H1 (cell line): ENCODE data around the gene ZNF277. TPM values are rescaled to one million over a fixed set of nuclear protein-coding genes. Genes with fewer than 3 reads are reported as not detected.

Source experiments
- BACH1 ChIP-seq: IDR thresholded peaks from 2 replicates; pipeline ENCODE4 v1.6.1; 2012; ENCODE audit warnings: low read length, improper control_type of control experiment
- GABPA ChIP-seq: IDR thresholded peaks from 2 replicates; pipeline ENCODE4 v1.6.1; 2011; ENCODE audit warnings: mild to moderate bottlenecking, low read length, moderate library complexity, borderline replicate concordance; ENCODE audit not compliant: insufficient read depth
- HDAC2 ChIP-seq, 2 experiments: fragments of 300-600 bp in 1 of 2; sonication (generic) in 1 of 2; IDR thresholded peaks; 2 replicates each; pipeline ENCODE4 v1.6.1; 2011 to 2012; ENCODE audit warnings: low read depth in 2 of 2, low read length in 2 of 2, mild to moderate bottlenecking in 2 of 2, moderate library complexity in 2 of 2, borderline replicate concordance in 1 of 2, inconsistent platforms in 1 of 2
- HDAC6 ChIP-seq: IDR thresholded peaks from one replicate; pipeline ENCODE4 v1.7.1; 2012; ENCODE audit warnings: low read depth, mild to moderate bottlenecking, inconsistent platforms, low read length, moderate library complexity
- SP1 ChIP-seq: IDR thresholded peaks from 2 replicates; pipeline ENCODE4 v1.6.1; 2011; ENCODE audit warnings: low read depth, low read length
- SUZ12 ChIP-seq: fragments of 200-600 bp; sonication (generic); IDR thresholded peaks from 2 replicates; pipeline ENCODE4 v1.6.1; 2012; ENCODE audit warnings: mild to moderate bottlenecking, inconsistent platforms, low read length, moderate library complexity, mixed read lengths
- polyA plus RNA-seq, 7 experiments: library from polyadenylated mRNA; depleted of rRNA in 3 of 7; stranded (reverse) in 5 of 7; unstranded in 2 of 7; fragments of >200 nt in 5 of 7; fragments of 200-250 nt in 2 of 7; gene quantifications; 1 replicate in 5 of 7; 2 replicates in 1 of 7; 4 replicates in 1 of 7; pipeline versions ENCODE4 v1.2.1 to v1.2.3, GENCODE V29; 2011 to 2013; ENCODE audit warnings: missing spikeins in 2 of 7, mixed read lengths in 2 of 7
- total RNA-seq: library from RNA; stranded (reverse); fragmentation: NEBNext Ultra II Directional; extraction: Animal tissue kit (Norgen Biotek cat#: 25700); gene quantifications from 2 replicates; pipeline ENCODE4 v1.2.1, GENCODE V29; 2021
- TF ChIP-seq, protein P1 (sequence below): fragments of 300-600 bp; sonication (generic); IDR thresholded peaks from 2 replicates; pipeline ENCODE4 v1.7.1; 2012; ENCODE audit warnings: low read length, moderate library complexity, mild to moderate bottlenecking, inconsistent platforms; ENCODE audit not compliant: insufficient replicate concordance
- TF ChIP-seq, protein P2 (sequence below): IDR thresholded peaks from 2 replicates; pipeline ENCODE4 v1.6.1; 2011; ENCODE audit warnings: low read length, improper control_type of control experiment

ZNF277 gene
- total and polyA plus RNA-seq, 2 of the 8 experiments (the other 6 are each of a cell fraction or from before 2014, with no cell fraction given) = 5.1 to 21.7 TPM

DNA sequence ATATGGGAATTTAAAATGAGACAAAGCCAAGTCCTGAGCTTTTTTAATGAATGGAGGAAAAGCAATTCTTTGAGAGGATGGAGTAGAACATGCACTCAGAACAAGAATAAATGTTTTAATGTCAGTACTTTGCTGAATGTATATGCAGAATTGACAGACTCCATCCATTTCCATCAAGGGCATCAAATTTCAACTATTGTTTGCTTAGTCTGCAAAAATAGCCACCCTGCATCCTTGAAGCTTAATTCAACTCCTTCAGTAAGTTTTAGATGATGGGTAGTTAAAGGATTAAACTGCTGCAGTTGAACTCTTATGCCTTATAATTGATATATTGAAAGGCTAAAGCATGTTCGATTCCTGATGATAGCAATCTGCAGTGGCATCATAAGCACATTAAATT lies 144.1 kb downstream of the ZNF277 start (continued):
- TF ChIP-seq, protein P1, sequence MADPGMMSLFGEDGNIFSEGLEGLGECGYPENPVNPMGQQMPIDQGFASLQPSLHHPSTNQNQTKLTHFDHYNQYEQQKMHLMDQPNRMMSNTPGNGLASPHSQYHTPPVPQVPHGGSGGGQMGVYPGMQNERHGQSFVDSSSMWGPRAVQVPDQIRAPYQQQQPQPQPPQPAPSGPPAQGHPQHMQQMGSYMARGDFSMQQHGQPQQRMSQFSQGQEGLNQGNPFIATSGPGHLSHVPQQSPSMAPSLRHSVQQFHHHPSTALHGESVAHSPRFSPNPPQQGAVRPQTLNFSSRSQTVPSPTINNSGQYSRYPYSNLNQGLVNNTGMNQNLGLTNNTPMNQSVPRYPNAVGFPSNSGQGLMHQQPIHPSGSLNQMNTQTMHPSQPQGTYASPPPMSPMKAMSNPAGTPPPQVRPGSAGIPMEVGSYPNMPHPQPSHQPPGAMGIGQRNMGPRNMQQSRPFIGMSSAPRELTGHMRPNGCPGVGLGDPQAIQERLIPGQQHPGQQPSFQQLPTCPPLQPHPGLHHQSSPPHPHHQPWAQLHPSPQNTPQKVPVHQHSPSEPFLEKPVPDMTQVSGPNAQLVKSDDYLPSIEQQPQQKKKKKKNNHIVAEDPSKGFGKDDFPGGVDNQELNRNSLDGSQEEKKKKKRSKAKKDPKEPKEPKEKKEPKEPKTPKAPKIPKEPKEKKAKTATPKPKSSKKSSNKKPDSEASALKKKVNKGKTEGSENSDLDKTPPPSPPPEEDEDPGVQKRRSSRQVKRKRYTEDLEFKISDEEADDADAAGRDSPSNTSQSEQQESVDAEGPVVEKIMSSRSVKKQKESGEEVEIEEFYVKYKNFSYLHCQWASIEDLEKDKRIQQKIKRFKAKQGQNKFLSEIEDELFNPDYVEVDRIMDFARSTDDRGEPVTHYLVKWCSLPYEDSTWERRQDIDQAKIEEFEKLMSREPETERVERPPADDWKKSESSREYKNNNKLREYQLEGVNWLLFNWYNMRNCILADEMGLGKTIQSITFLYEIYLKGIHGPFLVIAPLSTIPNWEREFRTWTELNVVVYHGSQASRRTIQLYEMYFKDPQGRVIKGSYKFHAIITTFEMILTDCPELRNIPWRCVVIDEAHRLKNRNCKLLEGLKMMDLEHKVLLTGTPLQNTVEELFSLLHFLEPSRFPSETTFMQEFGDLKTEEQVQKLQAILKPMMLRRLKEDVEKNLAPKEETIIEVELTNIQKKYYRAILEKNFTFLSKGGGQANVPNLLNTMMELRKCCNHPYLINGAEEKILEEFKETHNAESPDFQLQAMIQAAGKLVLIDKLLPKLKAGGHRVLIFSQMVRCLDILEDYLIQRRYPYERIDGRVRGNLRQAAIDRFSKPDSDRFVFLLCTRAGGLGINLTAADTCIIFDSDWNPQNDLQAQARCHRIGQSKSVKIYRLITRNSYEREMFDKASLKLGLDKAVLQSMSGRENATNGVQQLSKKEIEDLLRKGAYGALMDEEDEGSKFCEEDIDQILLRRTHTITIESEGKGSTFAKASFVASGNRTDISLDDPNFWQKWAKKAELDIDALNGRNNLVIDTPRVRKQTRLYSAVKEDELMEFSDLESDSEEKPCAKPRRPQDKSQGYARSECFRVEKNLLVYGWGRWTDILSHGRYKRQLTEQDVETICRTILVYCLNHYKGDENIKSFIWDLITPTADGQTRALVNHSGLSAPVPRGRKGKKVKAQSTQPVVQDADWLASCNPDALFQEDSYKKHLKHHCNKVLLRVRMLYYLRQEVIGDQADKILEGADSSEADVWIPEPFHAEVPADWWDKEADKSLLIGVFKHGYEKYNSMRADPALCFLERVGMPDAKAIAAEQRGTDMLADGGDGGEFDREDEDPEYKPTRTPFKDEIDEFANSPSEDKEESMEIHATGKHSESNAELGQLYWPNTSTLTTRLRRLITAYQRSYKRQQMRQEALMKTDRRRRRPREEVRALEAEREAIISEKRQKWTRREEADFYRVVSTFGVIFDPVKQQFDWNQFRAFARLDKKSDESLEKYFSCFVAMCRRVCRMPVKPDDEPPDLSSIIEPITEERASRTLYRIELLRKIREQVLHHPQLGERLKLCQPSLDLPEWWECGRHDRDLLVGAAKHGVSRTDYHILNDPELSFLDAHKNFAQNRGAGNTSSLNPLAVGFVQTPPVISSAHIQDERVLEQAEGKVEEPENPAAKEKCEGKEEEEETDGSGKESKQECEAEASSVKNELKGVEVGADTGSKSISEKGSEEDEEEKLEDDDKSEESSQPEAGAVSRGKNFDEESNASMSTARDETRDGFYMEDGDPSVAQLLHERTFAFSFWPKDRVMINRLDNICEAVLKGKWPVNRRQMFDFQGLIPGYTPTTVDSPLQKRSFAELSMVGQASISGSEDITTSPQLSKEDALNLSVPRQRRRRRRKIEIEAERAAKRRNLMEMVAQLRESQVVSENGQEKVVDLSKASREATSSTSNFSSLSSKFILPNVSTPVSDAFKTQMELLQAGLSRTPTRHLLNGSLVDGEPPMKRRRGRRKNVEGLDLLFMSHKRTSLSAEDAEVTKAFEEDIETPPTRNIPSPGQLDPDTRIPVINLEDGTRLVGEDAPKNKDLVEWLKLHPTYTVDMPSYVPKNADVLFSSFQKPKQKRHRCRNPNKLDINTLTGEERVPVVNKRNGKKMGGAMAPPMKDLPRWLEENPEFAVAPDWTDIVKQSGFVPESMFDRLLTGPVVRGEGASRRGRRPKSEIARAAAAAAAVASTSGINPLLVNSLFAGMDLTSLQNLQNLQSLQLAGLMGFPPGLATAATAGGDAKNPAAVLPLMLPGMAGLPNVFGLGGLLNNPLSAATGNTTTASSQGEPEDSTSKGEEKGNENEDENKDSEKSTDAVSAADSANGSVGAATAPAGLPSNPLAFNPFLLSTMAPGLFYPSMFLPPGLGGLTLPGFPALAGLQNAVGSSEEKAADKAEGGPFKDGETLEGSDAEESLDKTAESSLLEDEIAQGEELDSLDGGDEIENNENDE = no peak
- TF ChIP-seq, protein P2, sequence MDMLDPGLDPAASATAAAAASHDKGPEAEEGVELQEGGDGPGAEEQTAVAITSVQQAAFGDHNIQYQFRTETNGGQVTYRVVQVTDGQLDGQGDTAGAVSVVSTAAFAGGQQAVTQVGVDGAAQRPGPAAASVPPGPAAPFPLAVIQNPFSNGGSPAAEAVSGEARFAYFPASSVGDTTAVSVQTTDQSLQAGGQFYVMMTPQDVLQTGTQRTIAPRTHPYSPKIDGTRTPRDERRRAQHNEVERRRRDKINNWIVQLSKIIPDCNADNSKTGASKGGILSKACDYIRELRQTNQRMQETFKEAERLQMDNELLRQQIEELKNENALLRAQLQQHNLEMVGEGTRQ = no peak
- no peak for TF ChIP-seq SP1
- TF ChIP-seq HDAC6 = no peak
- no peak for TF ChIP-seq BACH1
- no peak for TF ChIP-seq SUZ12
- TF ChIP-seq GABPA = no peak
- no peak for TF ChIP-seq HDAC2 (IDR thresholded peaks at IDR 0.05; ENCODE audit: borderline replicate concordance in 1 of 2, low read depth in 2 of 2, low read length in 2 of 2)
